HepG2 (cell line): ENCODE measurements around the gene ZNF106. TPM values are rescaled to one million over a fixed set of nuclear protein-coding genes. Genes with fewer than 3 reads are reported as not detected.
A peak's percentile ranks its signal among the peaks of the same experiment; 100 is the strongest.

Experiments used
- ATAC-seq: fragments of 200-7000 bp; cut with Tn5 transposase; 3 replicates; pipeline ENCODE4 v1.9.1; 2020; ENCODE audit warnings: mild to moderate bottlenecking, moderate library complexity
- BruUV-seq: library from RNA; stranded (reverse); fragments of 400-500 nt; replicated peaks from 2 replicates; lab custom pipeline; 2021; lab: Mats Ljungman, UMichigan
- CTCF ChIA-PET: fragments of 300-600 bp; formaldehyde crosslinking; extraction: SDS; loops from one replicate; lab custom pipeline; 2021; ENCODE audit warnings: low total read pairs, inconsistent platforms, low intra/inter-chr PET ratio; lab: Yijun Ruan, JAX
- POLR2A ChIA-PET: fragments of 350-600 bp; sonication (Branson Sonifier 250); formaldehyde crosslinking; loops from one replicate; lab custom pipeline; 2020; ENCODE audit warnings: antibody characterized with exemption, inconsistent platforms; lab: Yijun Ruan, JAX
- DNase-seq: peaks from one replicate; pipeline ENCODE4 v3.0.0-alpha.2; 2015; ENCODE audit warnings: low spot score
- FAIRE-seq: peaks from 3 replicates; lab custom pipeline; 2011; peaks lifted over from hg19 to GRCh38; lab: Jason Lieb, UNC
- H2AFZ ChIP-seq: one replicate; pipeline ENCODE4 v1.6.1; 2011; ENCODE audit warnings: low read length, inconsistent platforms
- H3K27ac ChIP-seq: fragments of 300-600 bp; 3 replicates; pipeline ENCODE4 v1.8.0; 2011; ENCODE audit warnings: mixed run types, mild to moderate bottlenecking, mixed read lengths, low read length, inconsistent platforms; ENCODE audit not compliant: insufficient read depth; ENCODE audit errors: extremely low read length
- H3K27me3 ChIP-seq, 2 experiments: fragments of 200-600 bp in 1 of 2; 2 replicates in 1 of 2; 3 replicates in 1 of 2; pipeline versions ENCODE4 v1.6.0 to v1.8.0; 2011; ENCODE audit warnings: low read length in 2 of 2, mild to moderate bottlenecking in 2 of 2, moderate library complexity in 2 of 2, inconsistent platforms in 1 of 2; ENCODE audit not compliant: insufficient read depth in 2 of 2, control insufficient read depth in 1 of 2
- H3K36me3 ChIP-seq, 2 experiments: fragments of 200-600 bp in 1 of 2; replicated peaks in 1 of 2; 2 replicates in 1 of 2; 3 replicates in 1 of 2; pipeline versions ENCODE4 v1.5.1 to v1.8.0; 2011; ENCODE audit warnings: low read length in 2 of 2, inconsistent platforms in 1 of 2; ENCODE audit not compliant: insufficient read depth in 2 of 2, control insufficient read depth in 1 of 2
- H3K4me1 ChIP-seq: 2 replicates; pipeline ENCODE4 v1.5.1; 2012; ENCODE audit warnings: low read length, inconsistent platforms; ENCODE audit not compliant: insufficient read depth
- H3K4me2 ChIP-seq: 2 replicates; pipeline ENCODE4 v1.6.0; 2011; ENCODE audit warnings: low read depth, low read length, inconsistent platforms
- H3K4me3 ChIP-seq, 3 experiments: fragments of 200-600 bp in 1 of 3; sonication (generic), shearing (Covaris generic) in 1 of 3; replicated peaks in 1 of 3; 2 replicates each; pipeline ENCODE4 v1.5.1; 2011 to 2016; ENCODE audit warnings: low read length in 3 of 3, inconsistent platforms in 2 of 3, low read depth in 2 of 3, mild to moderate bottlenecking in 2 of 3, control low read depth in 1 of 3, mixed read lengths in 1 of 3; ENCODE audit not compliant: insufficient read depth in 1 of 3
- H3K79me2 ChIP-seq: one replicate; pipeline ENCODE4 v1.6.1; 2011; ENCODE audit warnings: low read length, inconsistent platforms; ENCODE audit not compliant: insufficient read depth
- H3K9ac ChIP-seq: 2 replicates; pipeline ENCODE4 v1.6.0; 2011; ENCODE audit warnings: mild to moderate bottlenecking, low read depth, low read length, inconsistent platforms; ENCODE audit not compliant: insufficient read depth
- H3K9me3 ChIP-seq: 2 replicates; pipeline ENCODE4 v1.5.1; 2012; ENCODE audit warnings: mild to moderate bottlenecking, low read length
- H4K20me1 ChIP-seq: 2 replicates; pipeline ENCODE4 v1.6.0; 2011; ENCODE audit warnings: inconsistent platforms, mild to moderate bottlenecking, low read length, moderate library complexity; ENCODE audit not compliant: insufficient read depth
- BHLHE40 ChIP-seq: IDR thresholded peaks from 2 replicates; pipeline ENCODE4 v1.6.1; 2011; ENCODE audit warnings: low read length, improper control_type of control experiment
- MAFG ChIP-seq: sonication (generic); formaldehyde crosslinking; IDR thresholded peaks from 2 replicates; pipeline ENCODE4 v1.5.1; 2020; ENCODE audit warnings: mild to moderate bottlenecking, missing genetic modification reagents
- MED13 ChIP-seq: sonication (generic); formaldehyde crosslinking; IDR thresholded peaks from 2 replicates; pipeline ENCODE4 v1.5.0; 2020; ENCODE audit warnings: missing genetic modification reagents
- MLX ChIP-seq: IDR thresholded peaks from 2 replicates; pipeline ENCODE4 v1.6.1; 2016
- NR2F2 ChIP-seq: IDR thresholded peaks from 2 replicates; pipeline ENCODE4 v1.6.1; 2012; ENCODE audit warnings: low read depth, inconsistent platforms, borderline replicate concordance
- ZFP62 ChIP-seq: sonication (generic); formaldehyde crosslinking; IDR thresholded peaks from 2 replicates; pipeline ENCODE4 v1.4.0; 2020; ENCODE audit warnings: missing genetic modification reagents
- ZNF577 ChIP-seq: sonication (generic); formaldehyde crosslinking; IDR thresholded peaks from 2 replicates; pipeline ENCODE4 v1.4.0; 2020; ENCODE audit warnings: mild to moderate bottlenecking, low read depth, missing genetic modification reagents, borderline replicate concordance
- ZSCAN30 ChIP-seq: sonication (generic); formaldehyde crosslinking; IDR thresholded peaks from 2 replicates; pipeline ENCODE4 v1.5.0; 2020; ENCODE audit warnings: mild to moderate bottlenecking, missing genetic modification reagents
- ZSCAN5A ChIP-seq: sonication (generic); formaldehyde crosslinking; IDR thresholded peaks from 2 replicates; pipeline ENCODE4 v1.8.0; 2022; ENCODE audit warnings: mild to moderate bottlenecking, missing genetic modification reagents, borderline replicate concordance
- WGBS: methylation state at CpG from one replicate; pipeline ENCODE4 v1.1.6; 2017; ENCODE audit warnings: low lambda C conversion rate; 5-methylcytosine and 5-hydroxymethylcytosine counted together
- in situ Hi-C: cut with HindIII; loops from 2 replicates; pipeline ENCODE4 v1.10.0; 2017; ENCODE audit warnings: low pct_unique_long_range_greater_than_20kb; ENCODE audit not compliant: extremely low pct_ligation_motif_present
- intact Hi-C: fragments of 100-400 bp; cut with micrococcal nuclease; formaldehyde crosslinking; loops from one replicate; pipeline ENCODE4 v1.10.0; 2022; ENCODE audit not compliant: unreplicated experiment
- polyA plus RNA-seq, 8 experiments: library from polyadenylated mRNA; depleted of rRNA in 3 of 8; stranded (reverse) in 7 of 8; unstranded in 1 of 8; fragments of >200 nt; fragmentation: Illumina TruSeq in 4 of 8; extraction: Trizol in 4 of 8; gene quantifications; 2 replicates each; pipeline versions ENCODE4 v1.2.1 to v1.2.3, GENCODE V29; 2011 to 2016; ENCODE audit warnings: low read depth in 4 of 8, missing spikeins in 1 of 8, mixed read lengths in 1 of 8; ENCODE audit not compliant: insufficient read depth in 1 of 8
- total RNA-seq, 5 experiments: library from RNA; depleted of rRNA; stranded (reverse); fragments of >200 nt; fragmentation: Illumina TruSeq; extraction: Trizol; gene quantifications; 2 replicates each; pipeline ENCODE4 v1.2.3, GENCODE V29; 2016; ENCODE audit warnings: low read depth in 1 of 5

ZNF106 gene
- total and polyA plus RNA-seq, 2 of the 13 experiments (the other 11 are each of a cell fraction or from before 2014, with no cell fraction given): 12.5 to 35.1 TPM

- no peak for TF ChIP-seq MAFG (CRISPR knock-in tag)
- no peak for TF ChIP-seq ZSCAN30 (CRISPR knock-in tag)
- TF ChIP-seq BHLHE40: no peak
- TF ChIP-seq ZNF577 (CRISPR knock-in tag): no peak
- 0 out of 2 replicates have a peak, but pooled peaks have one; percentile 20 for TF ChIP-seq MLX
- TF ChIP-seq ZFP62 (CRISPR knock-in tag): no peak
- no peak for TF ChIP-seq NR2F2
- TF ChIP-seq ZSCAN5A (CRISPR knock-in tag): no peak
Observed at GRCh38 chr15:42494998-42495360, 4.0 kb upstream of the ZNF106 start (continued).

GRCh38 chr15:42493679-42494078, 2.7 kb upstream of the ZNF106 start:
- in situ Hi-C loops (no loop called here), intact Hi-C loops (loop anchor here (5.0 kb wide), 1 partner anchor 159 kb away; no protein-coding TSS in a partner anchor)
- no TSS peak for BruUV-seq
- no peak overlapping the region for H2AFZ ChIP-seq
- CTCF ChIA-PET: no interaction called here
- POLR2A ChIA-PET: interaction anchor here (1.6 to 2.8 kb wide), 2 partner anchors 53 to 82 kb away, joined by 3 to 18 read pairs; partner anchors contain the start of gene STARD9
- H3K4me1 ChIP-seq: peaks cover 64% of the 10 kb centered on the region
- no peaks in the 10 kb centered on the region; a peak in 1 of 5 replicates for H3K27me3 ChIP-seq
- no peak overlapping the region for H3K27ac ChIP-seq
- DNase-seq (no peak), ATAC-seq (no peak), FAIRE-seq (no peak)
- no peaks in the 10 kb centered on the region for H3K36me3 ChIP-seq
- H3K9ac ChIP-seq: no peak overlapping the region
- no peaks in the 10 kb centered on the region for H4K20me1 ChIP-seq
- no peak overlapping the region for H3K4me2 ChIP-seq
- WGBS: 88% methylated on average over 1 of the region's 1 CpG
- no peak overlapping the region for H3K4me3 ChIP-seq
- H3K79me2 ChIP-seq: peaks cover 38% of the 10 kb centered on the region
- TF ChIP-seq MED13: no peak
- no peaks in the 10 kb centered on the region for H3K9me3 ChIP-seq
